Keratinocyte (primary cell): ENCODE data around the gene HOXB9.

ENCODE experiments used
- EZH2 ChIP-seq: IDR thresholded peaks from one replicate; pipeline ENCODE4 v1.6.1; 2012; ENCODE audit warnings: inconsistent platforms, mild to moderate bottlenecking, low read length, moderate library complexity
- TF ChIP-seq, protein P1 (sequence below), 3 experiments: IDR thresholded peaks in 1 of 3; conservative IDR thresholded peaks in 1 of 3; optimal IDR thresholded peaks in 1 of 3; 2 replicates in 2 of 3; 3 replicates in 1 of 3; pipeline versions ENCODE3 to v1.5.1; 2011; ENCODE audit warnings: low read length in 3 of 3, mild to moderate bottlenecking in 3 of 3, moderate library complexity in 2 of 3, control low read depth in 1 of 3, inconsistent platforms in 1 of 3; ENCODE audit not compliant: insufficient read depth in 2 of 3; ENCODE audit errors: extremely low read depth in 1 of 3

DNA sequence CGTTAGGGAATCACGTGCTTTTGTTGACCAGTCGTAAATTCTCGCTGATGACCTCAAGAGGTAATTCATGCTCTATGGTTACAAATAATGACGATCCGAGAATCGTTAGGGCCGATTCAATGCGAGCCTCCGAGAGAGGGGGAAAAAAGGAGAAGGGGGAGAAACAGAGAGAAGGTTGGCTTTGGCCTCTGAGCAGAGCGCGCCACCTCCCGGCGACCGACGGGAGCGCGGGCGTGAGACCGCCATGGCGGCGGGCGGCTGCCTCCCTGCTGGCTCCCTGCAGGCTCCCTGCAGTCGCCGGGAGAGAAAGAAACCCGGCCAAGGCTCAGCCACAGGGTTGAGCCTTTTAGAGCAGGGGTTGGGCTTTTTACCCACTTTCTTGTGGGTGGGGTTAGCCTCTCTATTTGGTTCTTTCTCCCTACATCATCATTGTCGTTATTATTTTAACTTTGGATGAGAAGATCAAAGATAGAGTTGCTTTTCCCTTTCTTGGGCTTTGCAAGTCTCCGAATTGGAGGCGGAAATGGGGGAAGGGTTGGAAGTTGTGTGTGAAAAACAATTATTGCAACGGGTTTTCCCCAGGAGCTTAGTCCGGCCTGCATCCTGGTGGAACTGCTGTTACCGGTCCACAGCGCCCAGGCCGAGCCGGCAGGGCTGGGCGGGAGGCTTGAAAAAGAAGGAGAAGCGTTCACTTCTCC, 32.2 kb downstream of the HOXB9 start:
- TF ChIP-seq, protein P1, sequence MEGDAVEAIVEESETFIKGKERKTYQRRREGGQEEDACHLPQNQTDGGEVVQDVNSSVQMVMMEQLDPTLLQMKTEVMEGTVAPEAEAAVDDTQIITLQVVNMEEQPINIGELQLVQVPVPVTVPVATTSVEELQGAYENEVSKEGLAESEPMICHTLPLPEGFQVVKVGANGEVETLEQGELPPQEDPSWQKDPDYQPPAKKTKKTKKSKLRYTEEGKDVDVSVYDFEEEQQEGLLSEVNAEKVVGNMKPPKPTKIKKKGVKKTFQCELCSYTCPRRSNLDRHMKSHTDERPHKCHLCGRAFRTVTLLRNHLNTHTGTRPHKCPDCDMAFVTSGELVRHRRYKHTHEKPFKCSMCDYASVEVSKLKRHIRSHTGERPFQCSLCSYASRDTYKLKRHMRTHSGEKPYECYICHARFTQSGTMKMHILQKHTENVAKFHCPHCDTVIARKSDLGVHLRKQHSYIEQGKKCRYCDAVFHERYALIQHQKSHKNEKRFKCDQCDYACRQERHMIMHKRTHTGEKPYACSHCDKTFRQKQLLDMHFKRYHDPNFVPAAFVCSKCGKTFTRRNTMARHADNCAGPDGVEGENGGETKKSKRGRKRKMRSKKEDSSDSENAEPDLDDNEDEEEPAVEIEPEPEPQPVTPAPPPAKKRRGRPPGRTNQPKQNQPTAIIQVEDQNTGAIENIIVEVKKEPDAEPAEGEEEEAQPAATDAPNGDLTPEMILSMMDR (optimal IDR thresholded peaks at IDR 0.05 in 1 of 3, IDR thresholded peaks at IDR 0.05 in 1 of 3, conservative IDR thresholded peaks at IDR 0.05 in 1 of 3; ENCODE audit: extremely low read depth in 1 of 3, insufficient read depth in 2 of 3, low read length in 3 of 3) = peak; percentile 82 to 95 (median 87)
- peak; percentile 54 for TF ChIP-seq EZH2
